ENCODE results near the gene REXO2.

DNA sequence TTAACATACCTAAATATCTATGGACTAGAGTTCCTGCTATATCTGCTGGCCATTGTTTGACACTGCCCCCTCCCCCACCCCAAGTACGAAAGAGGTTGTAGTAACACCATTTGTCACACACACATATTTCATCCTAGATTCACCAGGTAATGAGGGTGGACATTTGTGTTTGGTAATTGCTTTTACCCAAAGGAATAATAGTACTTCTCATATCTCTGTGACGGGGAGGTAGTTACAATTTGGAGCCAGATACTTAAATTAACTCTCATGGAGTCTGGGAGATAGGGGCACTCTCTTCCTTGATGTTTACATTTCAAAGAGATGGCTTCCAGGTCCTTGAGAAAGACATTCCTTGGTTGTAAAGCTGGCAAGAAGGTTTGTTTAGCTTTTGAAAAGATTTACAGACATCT, 38.7 kb downstream of the REXO2 start:
- TF ChIP-seq, protein P1, sequence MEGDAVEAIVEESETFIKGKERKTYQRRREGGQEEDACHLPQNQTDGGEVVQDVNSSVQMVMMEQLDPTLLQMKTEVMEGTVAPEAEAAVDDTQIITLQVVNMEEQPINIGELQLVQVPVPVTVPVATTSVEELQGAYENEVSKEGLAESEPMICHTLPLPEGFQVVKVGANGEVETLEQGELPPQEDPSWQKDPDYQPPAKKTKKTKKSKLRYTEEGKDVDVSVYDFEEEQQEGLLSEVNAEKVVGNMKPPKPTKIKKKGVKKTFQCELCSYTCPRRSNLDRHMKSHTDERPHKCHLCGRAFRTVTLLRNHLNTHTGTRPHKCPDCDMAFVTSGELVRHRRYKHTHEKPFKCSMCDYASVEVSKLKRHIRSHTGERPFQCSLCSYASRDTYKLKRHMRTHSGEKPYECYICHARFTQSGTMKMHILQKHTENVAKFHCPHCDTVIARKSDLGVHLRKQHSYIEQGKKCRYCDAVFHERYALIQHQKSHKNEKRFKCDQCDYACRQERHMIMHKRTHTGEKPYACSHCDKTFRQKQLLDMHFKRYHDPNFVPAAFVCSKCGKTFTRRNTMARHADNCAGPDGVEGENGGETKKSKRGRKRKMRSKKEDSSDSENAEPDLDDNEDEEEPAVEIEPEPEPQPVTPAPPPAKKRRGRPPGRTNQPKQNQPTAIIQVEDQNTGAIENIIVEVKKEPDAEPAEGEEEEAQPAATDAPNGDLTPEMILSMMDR (conservative IDR thresholded peaks at IDR 0.05; ENCODE audit: low read length): no peak
- no peak for TF ChIP-seq EZH2phosphoT487 (IDR thresholded peaks at IDR 0.05; ENCODE audit: borderline replicate concordance, low read depth, low read length)
